Breast epithelium (tissue), 4 donors: ENCODE results near the gene TTBK1. TPM values are rescaled to one million over a fixed set of nuclear protein-coding genes. Genes with fewer than 3 reads are reported as not detected.

Experiments used
- DNase-seq, 2 donors: peaks; one replicate each; pipeline ENCODE4 v3.0.0-alpha.2; 2019; ENCODE audit warnings: low spot score in 2 of 2
- H3K27ac ChIP-seq, 2 donors: fragments of 200-600 bp; sonication (generic) in 1 of 2; one replicate each; pipeline ENCODE4 v1.5.1; 2016 to 2019; ENCODE audit warnings: mild to moderate bottlenecking in 1 of 2
- H3K27me3 ChIP-seq, 2 donors: fragments of 200-600 bp; sonication (generic) in 1 of 2; one replicate each; pipeline versions ENCODE4 v1.5.1 to v1.6.0; 2017 to 2019; ENCODE audit warnings: control low read depth in 1 of 2, mild to moderate bottlenecking in 1 of 2
- H3K36me3 ChIP-seq: fragments of 200-600 bp; one replicate; pipeline ENCODE4 v1.5.1; 2019
- H3K4me1 ChIP-seq, 2 donors: fragments of 200-600 bp; sonication (generic); one replicate each; pipeline ENCODE4 v1.5.1; 2016 to 2019; ENCODE audit warnings: control low read depth in 1 of 2
- H3K4me3 ChIP-seq, 3 donors: fragments of 200-600 bp; sonication (generic); 1 replicate in 2 of 3; 2 replicates in 1 of 3; pipeline ENCODE4 v1.5.1; 2016 to 2019; ENCODE audit warnings: mild to moderate bottlenecking in 3 of 3, moderate library complexity in 2 of 3
- H3K9me3 ChIP-seq, 2 donors: fragments of 200-600 bp; sonication (generic) in 1 of 2; one replicate each; pipeline ENCODE4 v1.5.1; 2016 to 2019; ENCODE audit warnings: control low read depth in 1 of 2
- POLR2A ChIP-seq: fragments of 450-650 bp; IDR thresholded peaks from one replicate; pipeline ENCODE4 v1.6.1; 2016; ENCODE audit warnings: antibody characterized with exemption, mild to moderate bottlenecking, moderate library complexity
- POLR2AphosphoS5 ChIP-seq, 3 donors: sonication (generic); formaldehyde crosslinking; IDR thresholded peaks; one replicate each; pipeline ENCODE4 v1.6.1; 2017; ENCODE audit warnings: antibody characterized with exemption in 3 of 3
- intact Hi-C: fragments of 100-400 bp; cut with DNase I; formaldehyde crosslinking; loops from one replicate; pipeline ENCODE4 v1.15.1; 2023; ENCODE audit warnings: low total_unique reads
- total RNA-seq, 3 donors: library from RNA; depleted of rRNA; stranded (reverse); fragments of >200 nt; gene quantifications; one replicate each; pipeline ENCODE4 v1.1.0, GENCODE V29; 2016
- TF ChIP-seq, protein P1 (sequence below), 3 donors: fragments of 450-650 bp; IDR thresholded peaks; one replicate each; pipeline ENCODE4 v1.5.1; 2016 to 2017; ENCODE audit warnings: antibody characterized with exemption in 3 of 3, mild to moderate bottlenecking in 3 of 3, moderate library complexity in 3 of 3

Gene TTBK1
- total RNA-seq, 3 donors from 2014 or later: under 0.01 TPM; not detected in 2

DNA sequence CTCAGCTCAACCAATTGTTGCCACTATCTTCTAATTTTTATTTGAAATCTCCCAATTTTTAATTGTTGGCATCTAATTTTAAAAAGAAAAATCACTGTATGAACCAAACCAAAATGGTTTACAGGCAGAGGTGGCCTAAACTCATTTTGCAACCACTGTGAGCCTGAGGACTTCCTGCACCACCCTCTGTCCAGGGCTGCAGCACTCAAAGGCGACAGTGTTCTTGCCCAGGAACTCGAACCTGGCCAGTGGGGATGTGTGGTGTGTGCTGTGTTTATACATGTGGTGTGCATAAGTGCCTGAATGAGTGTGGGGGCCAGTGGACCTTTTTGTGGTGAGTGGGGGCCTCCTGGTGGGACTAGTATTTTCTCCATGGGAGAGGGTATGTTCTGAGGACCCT is 30.4 kb downstream of the TTBK1 start:
- intact Hi-C loops: no loop called here
- Histone ChIP-seq H3K27ac (no peak overlapping the region), H3K27me3 (peaks cover 0 to 7% of the 10 kb centered on the region in 2 donors)

DNA sequence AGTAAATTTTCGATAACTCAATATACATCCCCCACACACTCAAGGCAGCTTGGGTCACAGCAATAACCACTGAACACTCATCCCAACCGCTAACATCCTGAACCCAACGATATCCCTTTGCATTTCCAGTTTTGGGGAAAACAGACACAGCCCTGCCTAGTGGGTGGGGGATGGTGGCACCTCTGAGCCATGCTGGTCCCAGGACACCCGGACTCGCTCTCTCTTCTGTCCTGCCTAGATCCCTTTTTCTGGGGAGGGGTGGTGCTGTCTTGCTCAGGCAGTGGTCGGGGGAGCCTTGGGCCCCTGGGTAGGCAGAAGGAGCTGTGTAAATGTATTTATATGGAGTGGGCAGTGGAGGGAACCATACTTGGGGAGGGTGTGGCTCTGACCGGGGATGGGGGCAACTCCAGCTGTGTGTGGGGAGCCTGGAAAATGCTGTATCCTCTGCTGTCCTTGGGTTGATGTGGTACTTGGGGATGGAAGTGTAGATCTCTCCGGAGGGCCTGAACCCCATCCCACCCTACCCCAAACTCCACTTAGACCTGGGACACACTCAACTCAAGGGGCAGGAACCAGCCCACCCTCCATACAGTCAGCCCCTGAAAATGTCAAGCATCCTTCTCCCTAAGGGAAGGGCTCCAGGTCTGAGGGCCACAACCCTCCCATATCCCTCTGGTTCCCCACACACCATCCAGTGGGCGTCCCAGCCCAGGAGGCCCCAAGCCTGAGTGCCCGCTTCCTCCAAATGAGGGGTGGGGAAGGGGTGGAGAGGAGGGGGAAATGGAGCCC is 31.0 kb downstream of the TTBK1 start:
- Histone ChIP-seq H3K4me3 (peak overlapping the region in 2 of 3 donors; percentile 41 to 64), H3K36me3 (no peaks in the 10 kb centered on the region), H3K9me3 (no peaks in the 10 kb centered on the region), H3K27me3 (peaks cover 0 to 7% of the 10 kb centered on the region in 2 donors), H3K4me1 (peaks cover 0 to 13% of the 10 kb centered on the region in 2 donors), H3K27ac (no peak overlapping the region)
- intact Hi-C loops: no loop called here
- DNase-seq: no peak
- TF ChIP-seq POLR2AphosphoS5 (IDR thresholded peaks at IDR 0.05) (no peak), POLR2A (no peak)
- TF ChIP-seq, protein P1, sequence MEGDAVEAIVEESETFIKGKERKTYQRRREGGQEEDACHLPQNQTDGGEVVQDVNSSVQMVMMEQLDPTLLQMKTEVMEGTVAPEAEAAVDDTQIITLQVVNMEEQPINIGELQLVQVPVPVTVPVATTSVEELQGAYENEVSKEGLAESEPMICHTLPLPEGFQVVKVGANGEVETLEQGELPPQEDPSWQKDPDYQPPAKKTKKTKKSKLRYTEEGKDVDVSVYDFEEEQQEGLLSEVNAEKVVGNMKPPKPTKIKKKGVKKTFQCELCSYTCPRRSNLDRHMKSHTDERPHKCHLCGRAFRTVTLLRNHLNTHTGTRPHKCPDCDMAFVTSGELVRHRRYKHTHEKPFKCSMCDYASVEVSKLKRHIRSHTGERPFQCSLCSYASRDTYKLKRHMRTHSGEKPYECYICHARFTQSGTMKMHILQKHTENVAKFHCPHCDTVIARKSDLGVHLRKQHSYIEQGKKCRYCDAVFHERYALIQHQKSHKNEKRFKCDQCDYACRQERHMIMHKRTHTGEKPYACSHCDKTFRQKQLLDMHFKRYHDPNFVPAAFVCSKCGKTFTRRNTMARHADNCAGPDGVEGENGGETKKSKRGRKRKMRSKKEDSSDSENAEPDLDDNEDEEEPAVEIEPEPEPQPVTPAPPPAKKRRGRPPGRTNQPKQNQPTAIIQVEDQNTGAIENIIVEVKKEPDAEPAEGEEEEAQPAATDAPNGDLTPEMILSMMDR (IDR thresholded peaks at IDR 0.05): no peak

More for the DNA sequence above, 30.4 kb downstream of the TTBK1 start:
- Histone ChIP-seq H3K4me3 (no peak overlapping the region), H3K36me3 (no peaks in the 10 kb centered on the region), H3K4me1 (peaks cover 0 to 15% of the 10 kb centered on the region in 2 donors), H3K9me3 (no peaks in the 10 kb centered on the region)
- no peak for DNase-seq
- TF ChIP-seq, protein P1 (IDR thresholded peaks at IDR 0.05): no peak
- no peak for TF ChIP-seq POLR2A
- no peak for TF ChIP-seq POLR2AphosphoS5 (IDR thresholded peaks at IDR 0.05)

DNA sequence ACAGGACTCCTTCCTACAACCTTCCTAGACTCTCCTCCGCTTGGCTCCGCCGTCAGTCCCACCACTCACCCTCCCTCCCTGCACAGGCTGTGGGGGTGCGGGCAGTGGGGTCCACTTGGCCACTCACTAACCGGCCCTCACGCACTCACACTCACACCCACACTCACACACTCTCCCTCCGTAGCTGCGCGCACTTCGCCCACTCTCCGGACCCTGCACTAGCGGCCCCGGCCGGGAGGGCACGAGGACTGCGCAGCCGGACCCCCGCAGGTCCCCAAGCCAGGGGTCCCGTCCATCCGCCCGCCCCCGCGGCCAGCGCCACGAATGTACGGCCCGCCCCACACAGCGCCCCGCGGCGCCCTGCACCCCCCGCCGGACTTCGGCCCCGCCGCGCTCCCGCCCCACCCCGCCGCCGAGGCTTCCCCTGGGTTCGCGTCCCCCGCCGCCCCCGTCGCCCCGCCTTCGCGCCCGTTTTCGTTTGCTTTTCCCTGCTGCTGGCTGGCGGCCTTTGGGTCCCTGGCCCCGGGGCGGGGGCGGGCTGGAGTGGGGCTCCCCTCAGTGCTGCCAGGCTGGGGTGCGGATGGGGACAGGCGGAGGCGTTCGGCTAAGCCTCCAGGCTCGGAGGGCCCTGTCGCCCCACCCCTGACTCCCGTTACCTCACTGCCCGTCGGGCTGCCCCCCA is 31.8 kb downstream of the TTBK1 start:
- H3K27ac ChIP-seq: no peak overlapping the region
- no peak for DNase-seq
- TF ChIP-seq, protein P1 (IDR thresholded peaks at IDR 0.05): no peak
- no peak for TF ChIP-seq POLR2A
- no peak for TF ChIP-seq POLR2AphosphoS5 (IDR thresholded peaks at IDR 0.05)
- H3K4me3 ChIP-seq: peak overlapping the region; percentile 41 to 64 (median 52)
- no peaks in the 10 kb centered on the region for H3K9me3 ChIP-seq
- intact Hi-C loops: no loop called here
- peaks cover 0 to 7% of the 10 kb centered on the region in 2 donors for H3K27me3 ChIP-seq
- peaks cover 0 to 8% of the 10 kb centered on the region in 2 donors for H3K4me1 ChIP-seq
- H3K36me3 ChIP-seq: no peaks in the 10 kb centered on the region

DNA sequence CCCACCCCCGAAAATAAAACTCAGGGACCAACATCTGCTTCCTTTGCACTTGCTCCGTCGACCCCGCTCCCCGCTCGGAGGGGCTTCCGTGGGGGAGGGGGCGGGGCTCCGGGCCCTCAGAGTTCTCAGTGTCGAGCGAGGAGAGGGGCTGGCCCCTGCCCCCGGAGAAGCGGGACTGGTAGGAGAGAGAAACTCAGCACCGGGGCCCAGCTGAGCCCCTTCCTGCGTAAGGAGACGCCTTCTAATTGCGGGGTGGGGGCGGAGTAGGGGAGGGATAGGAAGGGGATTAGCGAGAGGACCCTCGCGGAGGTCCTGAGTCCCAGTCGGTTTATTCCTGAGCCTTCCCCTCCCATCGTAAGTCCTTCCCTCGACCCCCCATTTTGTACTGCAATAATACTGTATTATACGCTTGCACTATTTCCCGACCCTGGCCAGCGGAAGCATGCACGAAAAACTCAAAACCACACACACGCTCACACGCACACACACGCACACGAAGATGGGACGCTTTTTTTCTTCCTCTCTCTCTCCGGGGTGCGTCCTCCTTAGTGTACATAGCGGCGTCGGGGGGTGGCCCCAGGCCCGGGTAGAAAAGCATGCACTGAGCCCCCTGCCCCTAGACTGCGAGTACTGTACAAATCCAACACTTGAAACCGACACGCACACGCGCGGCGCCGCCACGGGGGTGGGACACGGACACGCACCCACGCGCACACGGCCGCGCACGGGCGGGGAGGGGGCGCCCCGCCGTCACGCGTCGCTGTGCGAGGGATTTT is 32.7 kb downstream of the TTBK1 start:
- intact Hi-C loops: no loop called here
- no peak overlapping the region for H3K27ac ChIP-seq
- DNase-seq: no peak
- no peaks in the 10 kb centered on the region for H3K36me3 ChIP-seq
- H3K4me3 ChIP-seq: peak overlapping the region; percentile 41 to 64 (median 52)
- H3K4me1 ChIP-seq: peaks cover 0 to 8% of the 10 kb centered on the region in 2 donors
- peaks cover 0 to 7% of the 10 kb centered on the region in 2 donors for H3K27me3 ChIP-seq
- H3K9me3 ChIP-seq: no peaks in the 10 kb centered on the region
- TF ChIP-seq POLR2A (no peak), POLR2AphosphoS5 (IDR thresholded peaks at IDR 0.05) (no peak)
- TF ChIP-seq, protein P1 (IDR thresholded peaks at IDR 0.05): no peak
